ENCODE measurements around the gene DTNB.

GRCh38 chr2:25632396-25632795 is 41.0 kb downstream of the DTNB start:
- TF ChIP-seq, protein P1, sequence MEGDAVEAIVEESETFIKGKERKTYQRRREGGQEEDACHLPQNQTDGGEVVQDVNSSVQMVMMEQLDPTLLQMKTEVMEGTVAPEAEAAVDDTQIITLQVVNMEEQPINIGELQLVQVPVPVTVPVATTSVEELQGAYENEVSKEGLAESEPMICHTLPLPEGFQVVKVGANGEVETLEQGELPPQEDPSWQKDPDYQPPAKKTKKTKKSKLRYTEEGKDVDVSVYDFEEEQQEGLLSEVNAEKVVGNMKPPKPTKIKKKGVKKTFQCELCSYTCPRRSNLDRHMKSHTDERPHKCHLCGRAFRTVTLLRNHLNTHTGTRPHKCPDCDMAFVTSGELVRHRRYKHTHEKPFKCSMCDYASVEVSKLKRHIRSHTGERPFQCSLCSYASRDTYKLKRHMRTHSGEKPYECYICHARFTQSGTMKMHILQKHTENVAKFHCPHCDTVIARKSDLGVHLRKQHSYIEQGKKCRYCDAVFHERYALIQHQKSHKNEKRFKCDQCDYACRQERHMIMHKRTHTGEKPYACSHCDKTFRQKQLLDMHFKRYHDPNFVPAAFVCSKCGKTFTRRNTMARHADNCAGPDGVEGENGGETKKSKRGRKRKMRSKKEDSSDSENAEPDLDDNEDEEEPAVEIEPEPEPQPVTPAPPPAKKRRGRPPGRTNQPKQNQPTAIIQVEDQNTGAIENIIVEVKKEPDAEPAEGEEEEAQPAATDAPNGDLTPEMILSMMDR (conservative IDR thresholded peaks at IDR 0.05): no peak
- no peak for TF ChIP-seq ZFX (IDR thresholded peaks at IDR 0.05)

All from C4-2B (cell line).